ENCODE results near the gene HRH3. TPM values are rescaled to one million over a fixed set of nuclear protein-coding genes. Genes with fewer than 3 reads are reported as not detected.

The HRH3 gene
- total RNA-seq, 1 donor from 2014 or later, result 0.10 TPM

GRCh38 chr20:62174870-62175624, 45.0 kb downstream of the HRH3 start:
- no peak for DNase-seq

- DNase-seq, result no peak
These were observed 45.9 kb downstream of the HRH3 start for GRCh38 chr20:62174021-62174804.

- no peak for DNase-seq
These were observed 47.4 kb downstream of the HRH3 start for GRCh38 chr20:62172666-62173065.

GRCh38 chr20:62171245-62171644, 48.8 kb downstream of the HRH3 start:
- no peak for DNase-seq

- no peak for DNase-seq
These were observed 49.5 kb downstream of the HRH3 start for GRCh38 chr20:62170536-62170935.

- DNase-seq, result no peak
These were observed 51.1 kb downstream of the HRH3 start for GRCh38 chr20:62168890-62169435.

- no peak for DNase-seq
These were observed 52.0 kb downstream of the HRH3 start for GRCh38 chr20:62168061-62168460.

GRCh38 chr20:62167474-62167873, 52.6 kb downstream of the HRH3 start:
- DNase-seq, result no peak

GRCh38 chr20:62165762-62166399, 54.2 kb downstream of the HRH3 start:
- DNase-seq, result no peak

Other genes starting within 250 kb of the HRH3 start
- gene TAF4, start 154.4 kb downstream of the HRH3 start, total RNA-seq, result 7.6 TPM
- 32.7 TPM for gene LSM14B, start 97.8 kb downstream of the HRH3 start, total RNA-seq
- 107 TPM for gene PSMA7, start 76.9 kb downstream of the HRH3 start, total RNA-seq
- 18.5 TPM for gene SS18L1, start 76.5 kb downstream of the HRH3 start, total RNA-seq
- gene MTG2, start 37.2 kb downstream of the HRH3 start, total RNA-seq, result 11.7 TPM
- 39.0 TPM for gene OSBPL2, start 18.2 kb upstream of the HRH3 start, total RNA-seq
- gene ADRM1, start 82.7 kb upstream of the HRH3 start, total RNA-seq, result 32.9 TPM
- gene LAMA5, start 147.0 kb upstream of the HRH3 start, total RNA-seq, result 44.2 TPM
- 742 TPM for gene RPS21, start 166.8 kb upstream of the HRH3 start, total RNA-seq
- 1.9 TPM for gene CABLES2, start 187.0 kb upstream of the HRH3 start, total RNA-seq
- 0.59 TPM for gene RBBP8NL, start 207.3 kb upstream of the HRH3 start, total RNA-seq